K562 (cell line): ENCODE measurements around the gene MNDA. TPM values are rescaled to one million over a fixed set of nuclear protein-coding genes. Genes with fewer than 3 reads are reported as not detected.

Experiments used
- DIDO1 ChIP-seq: fragments of 450-650 bp; IDR thresholded peaks from 2 replicates; pipeline ENCODE4 v1.6.1; 2016; ENCODE audit warnings: low read depth, missing biosample characterization, missing genetic modification characterization
- HIVEP1 ChIP-seq: fragments of 250-450 bp; sonication (Bioruptor Pico); IDR thresholded peaks from 2 replicates; pipeline ENCODE4 v1.4.0; 2020; ENCODE audit warnings: mild to moderate bottlenecking
- HNRNPLL ChIP-seq: fragments of 200-400 bp; formaldehyde crosslinking; IDR thresholded peaks from 2 replicates; pipeline ENCODE4 v1.6.1; 2017; ENCODE audit warnings: low read length, low read depth, mild to moderate bottlenecking; ENCODE audit not compliant: poor library complexity, severe bottlenecking
- HSF4 ChIP-seq: fragments of 250-450 bp; sonication (Bioruptor Pico); IDR thresholded peaks from 2 replicates; pipeline ENCODE4 v2.1.2; 2022; ENCODE audit warnings: mild to moderate bottlenecking, moderate library complexity, borderline replicate concordance
- KLF6 ChIP-seq: fragments of 250-450 bp; sonication (Bioruptor Pico); IDR thresholded peaks from 2 replicates; pipeline ENCODE4 v1.4.0; 2020; ENCODE audit warnings: mild to moderate bottlenecking, moderate library complexity, borderline replicate concordance
- MEF2D ChIP-seq: conservative IDR thresholded peaks from 2 replicates; pipeline ENCODE4 v1.6.1; 2016; ENCODE audit warnings: low read depth, missing genetic modification characterization, missing compliant biosample characterization
- NR2C1 ChIP-seq, 2 experiments: fragments of 450-650 bp; IDR thresholded peaks; 2 replicates each; pipeline ENCODE4 v1.6.1; 2017; ENCODE audit warnings: mild to moderate bottlenecking in 2 of 2, antibody characterized with exemption in 1 of 2, inconsistent platforms in 1 of 2, missing compliant biosample characterization in 1 of 2, missing genetic modification characterization in 1 of 2
- SMARCE1 ChIP-seq: fragments of 450-650 bp; IDR thresholded peaks from 2 replicates; pipeline ENCODE4 v1.7.1; 2016; ENCODE audit warnings: mild to moderate bottlenecking
- SMC3 ChIP-seq: conservative IDR thresholded peaks from 2 replicates; pipeline ENCODE4 v1.6.1; 2011; ENCODE audit warnings: low read depth, low read length, improper control_type of control experiment; ENCODE audit not compliant: insufficient read depth
- SP1 ChIP-seq: sonication (generic); formaldehyde crosslinking; IDR thresholded peaks from 2 replicates; pipeline ENCODE4 v1.8.1; 2022; ENCODE audit warnings: mild to moderate bottlenecking, missing genetic modification reagents
- ZNF239 ChIP-seq: fragments of 250-450 bp; sonication (Bioruptor Pico); IDR thresholded peaks from 2 replicates; pipeline ENCODE4 v1.4.0; 2020; ENCODE audit warnings: mild to moderate bottlenecking
- ZNF584 ChIP-seq: fragments of 200-800 bp; sonication (Bioruptor generic); IDR thresholded peaks from 2 replicates; pipeline ENCODE4 v1.6.1; 2016; ENCODE audit warnings: low read depth, mild to moderate bottlenecking, missing genetic modification characterization, missing compliant biosample characterization
- ZNF766 ChIP-seq: fragments of 200-800 bp; sonication (Bioruptor generic); conservative IDR thresholded peaks from 2 replicates; pipeline ENCODE4 v1.6.1; 2016; ENCODE audit warnings: missing genetic modification characterization, missing compliant biosample characterization
- polyA plus RNA-seq, 8 experiments: library from polyadenylated mRNA; depleted of rRNA in 4 of 8; stranded (reverse) in 5 of 8; unstranded in 3 of 8; fragments of >200 nt; fragmentation: Nextera tagmentation in 2 of 8; fragmentation: Illumina TruSeq in 1 of 8; extraction: Ambion mirVana in 2 of 8; extraction: Trizol in 1 of 8; gene quantifications; 2 replicates each; pipeline versions ENCODE4 v1.2.1 to v1.2.3, GENCODE V29; 2011 to 2014; ENCODE audit warnings: inconsistent platforms in 1 of 8, missing spikeins in 1 of 8
- total RNA-seq, 7 experiments: library from RNA; depleted of rRNA in 6 of 7; stranded (reverse); fragments of >200 nt in 6 of 7; fragmentation: Illumina TruSeq in 2 of 7; extraction: Trizol in 2 of 7; gene quantifications; 2 replicates each; pipeline versions ENCODE4 v1.2.1 to v1.2.3, GENCODE V29; 2011 to 2021; ENCODE audit warnings: low replicate concordance in 1 of 7
- TF ChIP-seq, protein P1 (sequence below), 2 experiments: fragments of 200-800 bp in 1 of 2; sonication (Bioruptor generic) in 1 of 2; sonication (generic) in 1 of 2; formaldehyde crosslinking in 1 of 2; IDR thresholded peaks in 1 of 2; conservative IDR thresholded peaks in 1 of 2; 2 replicates each; pipeline versions ENCODE4 v1.5.0 to v1.6.1; 2016 to 2020; ENCODE audit warnings: missing compliant biosample characterization in 1 of 2, missing genetic modification characterization in 1 of 2, missing genetic modification reagents in 1 of 2
- TF ChIP-seq, protein P2 (sequence below): fragments of 200-800 bp; sonication (Bioruptor generic); IDR thresholded peaks from 2 replicates; pipeline ENCODE4 v1.6.1; 2017; ENCODE audit warnings: missing genetic modification characterization, missing compliant biosample characterization
- TF ChIP-seq, protein P3 (sequence below): fragments of 450-650 bp; IDR thresholded peaks from 2 replicates; pipeline ENCODE4 v1.6.1; 2016; ENCODE audit warnings: borderline replicate concordance
- TF ChIP-seq, protein P4 (sequence below): IDR thresholded peaks from 3 replicates; pipeline ENCODE4 v1.6.1; 2011; ENCODE audit warnings: borderline replicate concordance, mild to moderate bottlenecking, moderate library complexity; ENCODE audit not compliant: insufficient read length; ENCODE audit errors: extremely low read depth
- TF ChIP-seq, protein P5 (sequence below), 2 experiments: fragments of 250-450 bp in 1 of 2; fragments of 450-650 bp in 1 of 2; sonication (Bioruptor Pico) in 1 of 2; IDR thresholded peaks; 2 replicates each; pipeline versions ENCODE4 v1.6.1 to v1.8.0; 2016 to 2021; ENCODE audit warnings: mild to moderate bottlenecking in 2 of 2, moderate library complexity in 2 of 2, missing compliant biosample characterization in 1 of 2, missing genetic modification characterization in 1 of 2

The MNDA gene
- total and polyA plus RNA-seq, 9 of the 15 experiments (the other 6 are each of a cell fraction or from before 2014, with no cell fraction given), result 0.08 to 0.14 (median 0.09) TPM; not detected in 6

DNA sequence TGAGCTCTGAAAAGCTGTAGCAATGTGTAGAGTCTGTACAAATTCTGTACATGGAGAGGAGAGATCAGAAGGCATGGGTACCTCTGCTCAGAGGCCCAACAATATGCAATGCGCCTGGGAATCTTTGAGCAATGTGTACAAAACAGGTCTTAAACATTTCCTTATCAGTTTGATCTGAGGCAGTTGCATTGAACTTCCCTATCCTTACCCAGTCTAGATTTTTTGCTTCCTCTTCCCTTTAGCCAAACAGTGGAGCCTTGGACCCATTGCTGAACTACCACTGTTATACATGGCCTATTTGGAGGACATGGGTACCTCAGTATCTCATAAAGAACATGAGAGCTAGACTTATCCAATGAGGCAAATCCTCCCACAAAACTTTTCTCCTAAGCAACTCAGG, 12.6 kb upstream of the MNDA start (continued):
- TF ChIP-seq KLF6 (CRISPR knock-in tag) (peak; percentile 29; the same call in 1 of the 2 replicates), HNRNPLL (no peak), HSF4 (peak; percentile 71; the same call in 1 of the 2 replicates), HIVEP1 (CRISPR knock-in tag) (0 out of 2 replicates have a peak, but pooled peaks have one; percentile 12), SMC3 (no peak), ZNF239 (CRISPR knock-in tag) (peak; percentile 50), NR2C1 (IDR thresholded peaks at IDR 0.05) (no peak), NR2C1 (tag; IDR thresholded peaks at IDR 0.05) (peak; percentile 46), SMARCE1 (0 out of 2 replicates have a peak, but pooled peaks have one; percentile 24), ZNF766 (peak; percentile 59; the same call in 1 of the 2 replicates), DIDO1 (tag) (0 out of 2 replicates have a peak, but pooled peaks have one; percentile 25), SP1 (CRISPR knock-in tag) (no peak), MEF2D (tag) (peak; percentile 64; the same call in 1 of the 2 replicates), ZNF584 (CRISPR knock-in tag) (peak; percentile 79; the same call in 1 of the 2 replicates)
- TF ChIP-seq, protein P1, sequence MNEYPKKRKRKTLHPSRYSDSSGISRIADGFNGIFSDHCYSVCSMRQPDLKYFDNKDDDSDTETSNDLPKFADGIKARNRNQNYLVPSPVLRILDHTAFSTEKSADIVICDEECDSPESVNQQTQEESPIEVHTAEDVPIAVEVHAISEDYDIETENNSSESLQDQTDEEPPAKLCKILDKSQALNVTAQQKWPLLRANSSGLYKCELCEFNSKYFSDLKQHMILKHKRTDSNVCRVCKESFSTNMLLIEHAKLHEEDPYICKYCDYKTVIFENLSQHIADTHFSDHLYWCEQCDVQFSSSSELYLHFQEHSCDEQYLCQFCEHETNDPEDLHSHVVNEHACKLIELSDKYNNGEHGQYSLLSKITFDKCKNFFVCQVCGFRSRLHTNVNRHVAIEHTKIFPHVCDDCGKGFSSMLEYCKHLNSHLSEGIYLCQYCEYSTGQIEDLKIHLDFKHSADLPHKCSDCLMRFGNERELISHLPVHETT (CRISPR knock-in tag; conservative IDR thresholded peaks at IDR 0.05 in 1 of 2, IDR thresholded peaks at IDR 0.05 in 1 of 2), result peak in 1 of 2 experiments; percentile 76; a peak in 2 of 4 replicates
- TF ChIP-seq, protein P2, sequence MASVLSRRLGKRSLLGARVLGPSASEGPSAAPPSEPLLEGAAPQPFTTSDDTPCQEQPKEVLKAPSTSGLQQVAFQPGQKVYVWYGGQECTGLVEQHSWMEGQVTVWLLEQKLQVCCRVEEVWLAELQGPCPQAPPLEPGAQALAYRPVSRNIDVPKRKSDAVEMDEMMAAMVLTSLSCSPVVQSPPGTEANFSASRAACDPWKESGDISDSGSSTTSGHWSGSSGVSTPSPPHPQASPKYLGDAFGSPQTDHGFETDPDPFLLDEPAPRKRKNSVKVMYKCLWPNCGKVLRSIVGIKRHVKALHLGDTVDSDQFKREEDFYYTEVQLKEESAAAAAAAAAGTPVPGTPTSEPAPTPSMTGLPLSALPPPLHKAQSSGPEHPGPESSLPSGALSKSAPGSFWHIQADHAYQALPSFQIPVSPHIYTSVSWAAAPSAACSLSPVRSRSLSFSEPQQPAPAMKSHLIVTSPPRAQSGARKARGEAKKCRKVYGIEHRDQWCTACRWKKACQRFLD, result peak; percentile 90
- TF ChIP-seq, protein P3, sequence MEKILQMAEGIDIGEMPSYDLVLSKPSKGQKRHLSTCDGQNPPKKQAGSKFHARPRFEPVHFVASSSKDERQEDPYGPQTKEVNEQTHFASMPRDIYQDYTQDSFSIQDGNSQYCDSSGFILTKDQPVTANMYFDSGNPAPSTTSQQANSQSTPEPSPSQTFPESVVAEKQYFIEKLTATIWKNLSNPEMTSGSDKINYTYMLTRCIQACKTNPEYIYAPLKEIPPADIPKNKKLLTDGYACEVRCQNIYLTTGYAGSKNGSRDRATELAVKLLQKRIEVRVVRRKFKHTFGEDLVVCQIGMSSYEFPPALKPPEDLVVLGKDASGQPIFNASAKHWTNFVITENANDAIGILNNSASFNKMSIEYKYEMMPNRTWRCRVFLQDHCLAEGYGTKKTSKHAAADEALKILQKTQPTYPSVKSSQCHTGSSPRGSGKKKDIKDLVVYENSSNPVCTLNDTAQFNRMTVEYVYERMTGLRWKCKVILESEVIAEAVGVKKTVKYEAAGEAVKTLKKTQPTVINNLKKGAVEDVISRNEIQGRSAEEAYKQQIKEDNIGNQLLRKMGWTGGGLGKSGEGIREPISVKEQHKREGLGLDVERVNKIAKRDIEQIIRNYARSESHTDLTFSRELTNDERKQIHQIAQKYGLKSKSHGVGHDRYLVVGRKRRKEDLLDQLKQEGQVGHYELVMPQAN, result no peak
- TF ChIP-seq, protein P4, sequence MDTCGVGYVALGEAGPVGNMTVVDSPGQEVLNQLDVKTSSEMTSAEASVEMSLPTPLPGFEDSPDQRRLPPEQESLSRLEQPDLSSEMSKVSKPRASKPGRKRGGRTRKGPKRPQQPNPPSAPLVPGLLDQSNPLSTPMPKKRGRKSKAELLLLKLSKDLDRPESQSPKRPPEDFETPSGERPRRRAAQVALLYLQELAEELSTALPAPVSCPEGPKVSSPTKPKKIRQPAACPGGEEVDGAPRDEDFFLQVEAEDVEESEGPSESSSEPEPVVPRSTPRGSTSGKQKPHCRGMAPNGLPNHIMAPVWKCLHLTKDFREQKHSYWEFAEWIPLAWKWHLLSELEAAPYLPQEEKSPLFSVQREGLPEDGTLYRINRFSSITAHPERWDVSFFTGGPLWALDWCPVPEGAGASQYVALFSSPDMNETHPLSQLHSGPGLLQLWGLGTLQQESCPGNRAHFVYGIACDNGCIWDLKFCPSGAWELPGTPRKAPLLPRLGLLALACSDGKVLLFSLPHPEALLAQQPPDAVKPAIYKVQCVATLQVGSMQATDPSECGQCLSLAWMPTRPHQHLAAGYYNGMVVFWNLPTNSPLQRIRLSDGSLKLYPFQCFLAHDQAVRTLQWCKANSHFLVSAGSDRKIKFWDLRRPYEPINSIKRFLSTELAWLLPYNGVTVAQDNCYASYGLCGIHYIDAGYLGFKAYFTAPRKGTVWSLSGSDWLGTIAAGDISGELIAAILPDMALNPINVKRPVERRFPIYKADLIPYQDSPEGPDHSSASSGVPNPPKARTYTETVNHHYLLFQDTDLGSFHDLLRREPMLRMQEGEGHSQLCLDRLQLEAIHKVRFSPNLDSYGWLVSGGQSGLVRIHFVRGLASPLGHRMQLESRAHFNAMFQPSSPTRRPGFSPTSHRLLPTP, result no peak
- TF ChIP-seq, protein P5, sequence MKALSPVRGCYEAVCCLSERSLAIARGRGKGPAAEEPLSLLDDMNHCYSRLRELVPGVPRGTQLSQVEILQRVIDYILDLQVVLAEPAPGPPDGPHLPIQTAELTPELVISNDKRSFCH (CRISPR knock-in tag; IDR thresholded peaks at IDR 0.05), result no peak
- TF ChIP-seq, protein P5 (tag; IDR thresholded peaks at IDR 0.05), result peak; percentile 32
